HFFc6 (cell line): ENCODE results near the gene NAV2. TPM values are rescaled to one million over a fixed set of nuclear protein-coding genes. Genes with fewer than 3 reads are reported as not detected.
"Not testable (repeated sequence)": the region's sequence is repeated elsewhere in the genome, so short reads cannot be mapped to it uniquely, and the experiment has no call there.

Source experiments
- DNase-seq: peaks from one replicate; pipeline ENCODE4 v3.0.0-alpha.2; 2018
- H3K27ac Mint-ChIP-seq: 2 replicates; pipeline ENCODE4 v1.8.0; 2020; ENCODE audit warnings: mild to moderate bottlenecking, mixed read lengths
- H3K27me3 Mint-ChIP-seq: 2 replicates; pipeline ENCODE4 v1.8.0; 2021; ENCODE audit warnings: mild to moderate bottlenecking, moderate library complexity, mixed read lengths; ENCODE audit not compliant: insufficient read depth
- H3K36me3 Mint-ChIP-seq: 2 replicates; pipeline ENCODE4 v1.8.0; 2021; ENCODE audit warnings: low read depth, mixed read lengths
- H3K4me1 Mint-ChIP-seq: 2 replicates; pipeline ENCODE4 v1.8.0; 2020; ENCODE audit warnings: low read depth, mixed read lengths
- H3K4me3 Mint-ChIP-seq: 2 replicates; pipeline ENCODE4 v1.8.0; 2020; ENCODE audit warnings: mild to moderate bottlenecking, moderate library complexity, mixed read lengths
- H3K9me3 Mint-ChIP-seq: 2 replicates; pipeline ENCODE4 v1.8.0; 2020; ENCODE audit warnings: mild to moderate bottlenecking, mixed read lengths
- CTCF ChIP-seq: fragments of 200-600 bp; sonication (generic); IDR thresholded peaks from 2 replicates; pipeline ENCODE4 v1.5.0; 2021; ENCODE audit warnings: antibody characterized with exemption, mild to moderate bottlenecking
- total RNA-seq, 6 experiments: library from RNA; stranded (reverse); fragmentation: NEBNext Ultra II Directional; extraction: Animal tissue kit (Norgen Biotek cat#: 25700); gene quantifications; 2 replicates in 1 of 6; 3 replicates in 5 of 6; pipeline ENCODE4 v1.2.3, GENCODE V29; 2021

NAV2 gene
- total RNA-seq, 6 experiments from 2014 or later, result 12.4 to 34.9 (median 31.8) TPM

GRCh38 chr11:20002312-20003216 lies 289.9 kb downstream of the NAV2 start:
- no peaks in the 10 kb centered on the region for H3K9me3 Mint-ChIP-seq
- H3K4me3 Mint-ChIP-seq, result no peak overlapping the region
- H3K27ac Mint-ChIP-seq, result no peak overlapping the region
- H3K36me3 Mint-ChIP-seq, result peaks cover 18% of the 10 kb centered on the region; the same call in 1 of the 2 replicates
- TF ChIP-seq CTCF, result no peak
- H3K27me3 Mint-ChIP-seq, result peaks cover 4% of the 10 kb centered on the region
- no peak for DNase-seq
- H3K4me1 Mint-ChIP-seq, result 0 out of 2 replicates have a peak, but pooled peaks cover 8% of the 10 kb centered on the region

DNA sequence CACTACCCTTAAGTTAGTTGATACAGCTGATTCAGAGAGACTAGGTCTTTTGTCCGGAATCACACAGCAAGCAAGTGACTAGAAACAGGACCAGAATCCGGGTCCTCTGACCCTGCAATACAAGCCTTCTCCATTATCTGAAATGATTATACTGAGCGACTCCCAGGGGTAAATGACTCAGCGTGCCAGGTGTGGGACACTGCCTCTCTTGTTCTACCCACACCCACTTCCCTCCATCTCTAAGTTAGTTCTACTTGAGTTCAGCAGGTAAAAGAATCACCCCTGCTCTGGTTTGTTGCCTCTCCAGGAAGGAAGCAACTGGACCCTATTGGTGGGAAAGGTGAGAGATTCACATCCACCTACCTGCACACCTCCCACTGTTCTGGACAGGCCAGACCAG lies 290.7 kb downstream of the NAV2 start:
- no peak for TF ChIP-seq CTCF
- Mint-ChIP-seq H3K27ac (no peak overlapping the region), H3K9me3 (no peaks in the 10 kb centered on the region), H3K4me3 (no peak overlapping the region), H3K27me3 (peaks cover 4% of the 10 kb centered on the region), H3K4me1 (0 out of 2 replicates have a peak, but pooled peaks cover 8% of the 10 kb centered on the region), H3K36me3 (peaks cover 16% of the 10 kb centered on the region; the same call in 1 of the 2 replicates)
- DNase-seq, result no peak

DNA sequence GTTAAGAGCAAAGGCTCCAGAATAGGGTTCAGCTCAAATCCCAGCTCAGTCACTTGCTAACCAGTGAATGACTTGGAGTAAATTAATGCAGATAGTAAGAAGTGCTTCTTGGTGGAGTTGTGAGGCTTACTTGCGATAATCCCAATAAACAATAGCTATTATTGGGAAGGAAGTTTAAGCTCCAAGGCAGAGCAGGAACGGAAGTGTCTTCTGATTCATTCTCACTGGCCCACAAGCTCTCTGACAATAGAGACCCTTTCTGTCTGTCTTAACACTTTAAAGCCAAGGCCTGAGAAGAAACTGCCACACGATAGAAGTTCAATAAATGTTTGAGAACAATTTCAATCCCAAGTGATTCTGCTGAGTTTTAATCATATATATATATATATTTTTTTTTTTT lies 292.2 kb downstream of the NAV2 start:
- peaks cover 12% of the 10 kb centered on the region; the same call in 1 of the 2 replicates for H3K36me3 Mint-ChIP-seq
- no peaks in the 10 kb centered on the region; the same call in 1 of the 2 replicates for H3K27me3 Mint-ChIP-seq
- 0 out of 2 replicates have a peak, but pooled peaks cover 8% of the 10 kb centered on the region for H3K4me1 Mint-ChIP-seq
- no peak overlapping the region for H3K27ac Mint-ChIP-seq
- no peak for DNase-seq
- no peak overlapping the region for H3K4me3 Mint-ChIP-seq
- no peak for TF ChIP-seq CTCF
- no peaks in the 10 kb centered on the region for H3K9me3 Mint-ChIP-seq

GRCh38 chr11:20005747-20006146 lies 293.1 kb downstream of the NAV2 start:
- no peak for TF ChIP-seq CTCF
- H3K27ac Mint-ChIP-seq, result no peak overlapping the region
- peaks cover 7% of the 10 kb centered on the region; the same call in 1 of the 2 replicates for H3K36me3 Mint-ChIP-seq
- no peak overlapping the region for H3K4me3 Mint-ChIP-seq
- no peak for DNase-seq
- H3K4me1 Mint-ChIP-seq, result 0 out of 2 replicates have a peak, but pooled peaks cover 6% of the 10 kb centered on the region
- H3K27me3 Mint-ChIP-seq, result no peaks in the 10 kb centered on the region; the same call in 1 of the 2 replicates
- no peaks in the 10 kb centered on the region for H3K9me3 Mint-ChIP-seq

GRCh38 chr11:20006618-20007017 lies 294.0 kb downstream of the NAV2 start:
- H3K27me3 Mint-ChIP-seq, H3K36me3 Mint-ChIP-seq, DNase-seq, H3K4me3 Mint-ChIP-seq, H3K9me3 Mint-ChIP-seq, H3K4me1 Mint-ChIP-seq, H3K27ac Mint-ChIP-seq: not testable (repeated sequence)

DNA sequence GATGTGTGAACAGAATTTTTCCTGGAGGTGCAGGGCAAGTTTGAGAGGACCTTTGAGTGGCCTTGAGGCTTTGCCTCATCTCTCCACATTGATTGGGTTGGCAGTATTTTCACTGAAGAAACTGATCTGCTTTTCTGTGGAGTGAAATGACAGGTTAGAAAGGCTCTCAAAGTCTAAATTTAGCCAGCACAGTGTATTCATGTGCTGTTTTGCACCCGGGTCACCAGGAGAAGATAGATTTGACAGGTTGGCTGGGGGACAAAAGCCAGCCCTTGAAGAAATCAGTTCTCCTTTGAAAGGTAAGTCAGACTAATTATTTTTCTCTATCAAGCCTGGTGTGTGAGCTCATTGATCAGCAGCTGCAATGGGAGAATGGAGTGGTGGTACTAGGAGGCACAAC lies 294.7 kb downstream of the NAV2 start:
- Mint-ChIP-seq H3K27me3 (no peaks in the 10 kb centered on the region; the same call in 1 of the 2 replicates), H3K36me3 (no peaks in the 10 kb centered on the region; the same call in 1 of the 2 replicates), H3K9me3 (no peaks in the 10 kb centered on the region), H3K4me3 (no peak overlapping the region), H3K27ac (no peak overlapping the region), H3K4me1 (no peaks in the 10 kb centered on the region)
- TF ChIP-seq CTCF, result no peak
- no peak for DNase-seq
